Frontal cortex (tissue), 4 donors: ENCODE results near the gene FAT1. TPM values are rescaled to one million over a fixed set of nuclear protein-coding genes. Genes with fewer than 3 reads are reported as not detected.
A peak's percentile ranks its signal among the peaks of the same experiment; 100 is the strongest.
"Not testable (repeated sequence)": the region's sequence is repeated elsewhere in the genome, so short reads cannot be mapped to it uniquely, and the experiment has no call there.

ENCODE experiments used
- DNase-seq, 2 donors: peaks; one replicate each; pipeline ENCODE4 v3.0.0; 2012; ENCODE audit warnings: low spot score in 2 of 2
- FAIRE-seq: peaks from 2 replicates; lab custom pipeline; 2012; peaks lifted over from hg19 to GRCh38; lab: Jason Lieb, UNC
- total RNA-seq: library from RNA; depleted of rRNA; stranded (reverse); fragments of >200 nt; gene quantifications from one replicate; pipeline ENCODE4 v1.2.3, GENCODE V29; 2014
- donor health status: control.
- donor health status: control.
- donor health status: control.

FAT1 gene
- total RNA-seq = 26.9 TPM

- DNase-seq (peak; percentile 69 to 78), FAIRE-seq (no peak)
Observed at GRCh38 chr4:186723292-186724057, at the start of gene FAT1. TSS of gene FAT1 (minus strand) at chr4:186723856. CDS start at chr4:186709827, 14,029 bp downstream.

GRCh38 chr4:186772936-186773487 lies 49.4 kb upstream of the FAT1 start:
- FAIRE-seq = no peak
- DNase-seq = no peak

- DNase-seq (no peak), FAIRE-seq (no peak)
Observed at GRCh38 chr4:186771624-186772023, 48.0 kb upstream of the FAT1 start.

GRCh38 chr4:186770481-186771175 lies 47.0 kb upstream of the FAT1 start:
- no peak for FAIRE-seq
- no peak for DNase-seq

- no peak for FAIRE-seq
Observed at GRCh38 chr4:186767794-186768193, 44.1 kb upstream of the FAT1 start.

GRCh38 chr4:186765673-186766546 lies 42.3 kb upstream of the FAT1 start:
- DNase-seq (no peak), FAIRE-seq (no peak)

More at GRCh38 chr4:186767794-186768193, 44.1 kb upstream of the FAT1 start:
- DNase-seq = no peak

- no peak for DNase-seq
- FAIRE-seq = no peak
Observed at GRCh38 chr4:186765138-186765537, 41.5 kb upstream of the FAT1 start.

GRCh38 chr4:186764457-186764856 lies 40.8 kb upstream of the FAT1 start:
- DNase-seq (no peak), FAIRE-seq (no peak)

- DNase-seq (no peak), FAIRE-seq (no peak)
Observed at GRCh38 chr4:186762865-186763264, 39.2 kb upstream of the FAT1 start.

- no peak for FAIRE-seq
- DNase-seq = no peak
Observed at GRCh38 chr4:186762361-186762760, 38.7 kb upstream of the FAT1 start.

- FAIRE-seq, DNase-seq: not testable (repeated sequence)
Observed at GRCh38 chr4:186761956-186762355, 38.3 kb upstream of the FAT1 start.

GRCh38 chr4:186761393-186761792 lies 37.7 kb upstream of the FAT1 start:
- DNase-seq (peak in 1 of 2 donors; percentile 16), FAIRE-seq (no peak)

- DNase-seq (no peak), FAIRE-seq (no peak)
Observed at GRCh38 chr4:186760576-186760975, 36.9 kb upstream of the FAT1 start.

GRCh38 chr4:186759990-186760389 lies 36.3 kb upstream of the FAT1 start:
- no peak for DNase-seq

GRCh38 chr4:186758929-186759682 lies 35.5 kb upstream of the FAT1 start:
- FAIRE-seq (no peak), DNase-seq (no peak)

More at GRCh38 chr4:186759990-186760389, 36.3 kb upstream of the FAT1 start:
- no peak for FAIRE-seq

- FAIRE-seq = no peak
- DNase-seq = no peak
Observed at GRCh38 chr4:186757696-186758355, 34.2 kb upstream of the FAT1 start.

- FAIRE-seq = not testable (repeated sequence)
Observed at GRCh38 chr4:186756550-186756949, 32.9 kb upstream of the FAT1 start.

More at GRCh38 chr4:186756550-186756949, 32.9 kb upstream of the FAT1 start:
- DNase-seq = not testable (repeated sequence)
